ENCODE measurements around the gene SREBF1.

The SREBF1 gene

GRCh38 chr17:17839791-17840707 is 3.3 kb upstream of the SREBF1 start:
- DNase-seq, result peak; percentile 78

- no peak for DNase-seq
These were observed 1.5 kb upstream of the SREBF1 start for GRCh38 chr17:17837966-17838962.

- DNase-seq, result no peak
These were observed 615 bp upstream of the SREBF1 start for GRCh38 chr17:17837380-17837821.

GRCh38 chr17:17836250-17836817 is 452 bp downstream of the SREBF1 start:
- peak; percentile 96 for DNase-seq

- no peak for DNase-seq
These were observed 1.2 kb downstream of the SREBF1 start for GRCh38 chr17:17835415-17836249.

- DNase-seq, result no peak
These were observed 1.8 kb downstream of the SREBF1 start for GRCh38 chr17:17834974-17835373.

- no peak for DNase-seq
These were observed 3.0 kb downstream of the SREBF1 start for GRCh38 chr17:17833658-17834357.

GRCh38 chr17:17832032-17832363 is 4.8 kb downstream of the SREBF1 start:
- no peak for DNase-seq

- no peak for DNase-seq
These were observed 5.4 kb downstream of the SREBF1 start for GRCh38 chr17:17831208-17832031.

- no peak for DNase-seq
These were observed 6.0 kb downstream of the SREBF1 start for GRCh38 chr17:17830740-17831207.

- DNase-seq, result no peak
These were observed 6.6 kb downstream of the SREBF1 start for GRCh38 chr17:17830269-17830567.

- DNase-seq, result no peak
These were observed 8.8 kb downstream of the SREBF1 start for GRCh38 chr17:17827826-17828621.

GRCh38 chr17:17826942-17827785 is 9.6 kb downstream of the SREBF1 start:
- DNase-seq, result no peak

GRCh38 chr17:17826342-17826713 is 10.5 kb downstream of the SREBF1 start:
- no peak for DNase-seq

- no peak for DNase-seq
These were observed 11.8 kb downstream of the SREBF1 start for GRCh38 chr17:17824783-17825614.

- DNase-seq, result no peak
These were observed 12.5 kb downstream of the SREBF1 start for GRCh38 chr17:17824119-17824782.

GRCh38 chr17:17823433-17824118 is 13.2 kb downstream of the SREBF1 start:
- peak; percentile 81 for DNase-seq
